Stimulated activated CD4-positive, alpha-beta T cell treated with anti-CD3 and anti-CD28 coated beads, Interleukin-1b, Interleukin-23, amount 100 ng/mL, for 4 hours (primary cell): Measurements from ENCODE around the gene MMP15.
A peak's percentile ranks its signal among the peaks of the same experiment; 100 is the strongest.
"Not testable (repeated sequence)": the region's sequence is repeated elsewhere in the genome, so short reads cannot be mapped to it uniquely, and the experiment has no call there.

Source experiments
- DNase-seq, 2 donors: peaks; one replicate each; pipeline ENCODE4 v3.0.0-alpha.2; 2020; ENCODE audit warnings: low read depth in 2 of 2

Gene MMP15

DNA sequence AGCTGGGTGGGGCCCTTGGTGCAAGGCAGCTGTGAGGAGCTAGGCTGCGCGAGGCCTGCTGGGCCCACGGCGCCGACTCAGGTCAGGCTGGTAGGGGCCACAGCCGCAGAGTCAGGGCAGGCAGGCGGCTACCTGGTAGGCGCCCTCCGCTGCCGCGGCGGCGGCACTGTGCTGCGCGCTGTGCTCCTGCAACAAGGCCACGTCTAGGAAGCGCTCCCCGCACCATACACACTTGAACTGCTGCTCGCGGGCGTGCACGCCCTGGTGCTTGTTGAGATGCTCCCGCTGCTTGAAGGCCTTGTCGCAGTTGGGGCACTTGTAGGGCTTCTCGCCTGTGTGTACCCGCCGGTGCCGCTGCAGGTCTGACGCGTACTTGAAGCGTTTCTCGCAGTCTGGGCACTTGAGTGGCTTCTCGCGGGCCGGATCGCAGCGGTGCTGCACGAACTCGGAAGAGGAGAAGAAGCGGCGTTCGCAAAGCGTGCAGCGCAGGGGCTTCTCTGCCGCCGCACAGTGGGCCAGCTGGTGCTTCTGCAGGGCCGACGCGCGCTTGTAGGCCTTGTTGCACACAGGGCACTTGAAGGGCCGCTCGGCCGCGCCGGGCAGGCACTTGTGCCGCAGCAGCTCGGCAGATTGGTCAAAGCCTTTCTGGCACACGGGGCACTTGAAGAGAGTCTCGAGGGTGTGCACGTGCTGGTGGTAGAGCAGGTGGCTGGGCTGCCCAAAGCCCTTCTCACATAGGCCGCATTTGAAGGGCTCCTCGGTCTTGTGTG is 29.0 kb upstream of the MMP15 start:
- no peak for DNase-seq

DNA sequence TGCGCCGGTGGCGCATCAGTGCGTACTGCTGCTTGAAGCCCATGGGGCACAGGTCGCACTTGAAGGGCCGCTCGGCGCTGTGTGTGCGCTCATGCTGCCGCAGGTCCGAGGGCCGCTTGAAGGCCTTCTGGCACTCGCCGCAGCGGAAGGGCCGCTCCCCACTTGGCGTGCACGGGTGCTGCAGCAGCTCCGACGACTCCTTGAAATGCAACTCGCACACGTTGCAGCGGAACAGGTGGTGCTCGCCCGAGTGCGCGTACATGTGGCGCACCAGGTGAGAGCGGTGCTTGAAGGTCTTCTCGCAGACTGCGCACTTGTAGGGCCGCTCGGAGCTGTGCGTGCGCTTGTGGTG is 28.4 kb upstream of the MMP15 start:
- DNase-seq: no peak

DNA sequence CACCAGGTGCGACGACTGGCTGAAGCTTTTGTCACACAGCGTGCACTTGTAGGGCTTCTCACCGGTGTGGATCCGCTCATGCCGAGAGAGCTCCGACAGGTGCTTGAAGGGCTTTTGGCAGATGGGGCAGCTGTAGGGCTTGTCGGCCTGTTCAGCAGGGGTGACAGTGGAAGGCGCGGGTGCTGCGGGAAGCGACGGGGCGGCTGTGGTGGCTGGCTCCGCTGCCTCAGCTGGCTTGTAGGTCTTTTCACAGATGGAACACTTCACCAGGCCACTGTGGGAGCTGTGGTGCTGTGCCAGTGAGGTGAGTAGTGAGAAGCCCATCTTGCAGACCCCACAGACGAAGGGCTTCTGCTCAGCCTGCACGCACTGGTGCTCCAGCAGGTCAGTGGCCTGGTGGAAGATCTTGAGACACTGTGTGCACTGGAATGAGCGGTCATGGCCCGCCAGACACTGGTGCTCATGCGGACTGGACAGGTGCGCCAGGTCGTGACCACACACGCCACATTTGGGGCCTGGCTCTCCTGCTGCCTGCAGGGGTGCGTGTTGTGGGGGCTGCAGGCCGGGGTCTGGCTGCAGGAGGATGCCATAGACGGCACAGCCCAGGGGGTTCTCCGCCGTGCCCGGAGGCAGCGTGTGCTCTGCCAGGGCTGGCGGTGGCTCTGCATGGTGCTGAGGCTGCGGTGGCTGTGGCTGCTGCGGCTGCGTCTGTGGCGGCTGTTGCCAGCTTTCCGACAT is 27.9 kb upstream of the MMP15 start:
- DNase-seq: no peak

DNA sequence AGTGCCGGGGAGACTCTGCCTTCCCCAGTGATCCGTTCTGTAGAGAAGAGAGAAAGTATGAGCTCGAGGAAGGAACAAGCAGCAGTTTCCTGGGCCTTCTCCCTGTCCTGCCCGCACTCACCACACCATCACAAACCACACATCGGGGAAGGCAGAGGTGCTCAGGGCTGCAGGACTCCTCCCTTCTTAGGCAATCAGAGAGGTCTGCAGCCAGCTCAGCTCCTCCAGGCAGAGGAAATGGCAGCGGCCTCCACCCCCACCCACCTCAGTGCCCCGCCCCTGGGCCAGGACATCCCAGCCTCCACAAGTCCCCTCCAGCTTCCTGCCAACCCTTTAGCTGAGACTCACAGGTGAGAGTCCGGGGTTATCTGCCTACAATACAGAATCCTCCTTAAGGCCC is 27.1 kb upstream of the MMP15 start:
- DNase-seq: peak; percentile 24 to 34

DNA sequence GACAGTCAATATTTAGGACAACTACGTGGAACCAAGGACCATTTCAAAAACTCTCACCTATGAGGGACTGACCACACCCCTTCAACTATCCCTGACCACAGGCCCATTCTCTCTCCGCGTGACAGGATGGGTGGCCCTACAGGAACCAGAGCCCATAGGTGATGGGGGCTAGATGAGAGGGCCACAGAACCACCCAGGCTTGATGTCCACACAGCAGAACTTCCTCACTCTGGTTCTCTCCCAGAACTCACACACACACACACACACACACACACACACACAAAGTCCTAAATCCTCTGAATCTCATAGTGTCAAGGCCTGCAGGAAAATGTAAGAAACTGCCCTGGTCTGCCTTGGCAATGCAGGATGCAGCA is 26.6 kb upstream of the MMP15 start:
- DNase-seq: no peak

DNA sequence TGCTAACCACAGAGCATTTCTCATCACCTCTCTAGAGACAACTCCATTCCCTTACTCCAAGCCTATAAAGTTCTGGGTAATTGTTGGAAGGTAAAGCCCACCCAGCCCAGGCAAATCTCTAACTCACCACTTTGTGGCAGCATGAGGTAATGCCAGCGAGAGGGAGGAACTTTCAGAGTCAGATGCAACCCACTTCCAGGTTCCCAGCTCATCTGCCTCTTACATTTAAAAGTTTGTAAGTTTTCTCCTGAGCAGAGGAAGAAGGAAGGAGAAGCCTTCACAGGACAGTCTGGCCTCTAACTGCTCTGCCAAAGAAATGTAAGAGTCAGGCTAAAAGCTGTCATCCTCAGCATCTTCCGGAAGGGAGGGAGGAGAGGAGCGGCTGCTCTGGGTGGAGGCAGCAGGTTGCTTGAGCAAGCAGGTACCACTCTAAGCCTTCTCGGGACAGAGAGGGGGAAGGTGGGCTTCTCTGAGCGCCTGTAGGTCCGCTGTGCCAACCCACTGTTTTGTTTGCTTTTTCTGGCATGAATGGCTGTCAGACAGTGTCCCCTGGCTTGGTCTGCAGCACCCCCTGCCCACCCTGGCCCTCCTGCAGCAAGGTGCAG is 26.1 kb upstream of the MMP15 start:
- peak in 1 of 2 donors; percentile 20 for DNase-seq

DNA sequence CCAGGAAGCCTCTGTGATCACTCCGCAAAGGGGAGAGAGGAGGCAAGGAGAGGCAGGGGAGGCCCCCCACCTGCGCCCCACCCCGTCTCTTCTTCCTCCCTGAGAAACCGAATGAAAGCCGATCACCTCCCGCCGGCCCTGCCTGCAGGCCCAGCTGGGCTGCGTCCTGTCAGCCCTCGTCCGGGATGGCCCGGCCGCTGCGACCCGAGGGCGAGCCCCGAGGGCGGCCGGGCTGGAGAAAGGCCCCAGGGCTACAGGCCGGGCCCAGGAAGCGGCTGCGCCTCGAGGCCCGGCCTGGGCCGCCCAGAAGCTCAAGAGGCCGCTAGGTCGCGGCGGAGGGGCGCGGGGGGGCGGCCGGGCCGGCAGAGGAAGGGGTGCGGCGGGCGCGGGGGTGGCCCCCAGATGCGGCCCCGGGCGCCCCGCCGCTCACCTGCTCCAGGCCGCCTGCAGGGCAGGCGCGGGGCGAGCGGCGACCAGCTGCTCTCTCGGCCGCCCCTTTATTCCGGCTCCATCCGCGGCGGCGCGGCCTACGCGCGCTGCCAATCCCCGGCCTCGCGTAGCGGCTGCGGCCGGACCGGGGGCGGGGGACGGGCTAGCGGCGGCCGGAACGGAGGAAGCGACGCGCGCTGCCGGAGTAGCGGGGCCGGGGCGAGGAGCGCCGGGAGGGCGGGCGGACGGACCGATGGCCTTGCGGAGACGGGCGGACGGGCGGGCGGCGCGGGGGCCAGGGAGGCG is 25.4 kb upstream of the MMP15 start, which contains the start of gene ZNF319:
ZNF319 (minus strand) TSS at position 702 of the 735 bp plus-strand sequence. CDS start 2,407 bp downstream, outside the sequence.
- peak in 1 of 2 donors; percentile 12 for DNase-seq

DNA sequence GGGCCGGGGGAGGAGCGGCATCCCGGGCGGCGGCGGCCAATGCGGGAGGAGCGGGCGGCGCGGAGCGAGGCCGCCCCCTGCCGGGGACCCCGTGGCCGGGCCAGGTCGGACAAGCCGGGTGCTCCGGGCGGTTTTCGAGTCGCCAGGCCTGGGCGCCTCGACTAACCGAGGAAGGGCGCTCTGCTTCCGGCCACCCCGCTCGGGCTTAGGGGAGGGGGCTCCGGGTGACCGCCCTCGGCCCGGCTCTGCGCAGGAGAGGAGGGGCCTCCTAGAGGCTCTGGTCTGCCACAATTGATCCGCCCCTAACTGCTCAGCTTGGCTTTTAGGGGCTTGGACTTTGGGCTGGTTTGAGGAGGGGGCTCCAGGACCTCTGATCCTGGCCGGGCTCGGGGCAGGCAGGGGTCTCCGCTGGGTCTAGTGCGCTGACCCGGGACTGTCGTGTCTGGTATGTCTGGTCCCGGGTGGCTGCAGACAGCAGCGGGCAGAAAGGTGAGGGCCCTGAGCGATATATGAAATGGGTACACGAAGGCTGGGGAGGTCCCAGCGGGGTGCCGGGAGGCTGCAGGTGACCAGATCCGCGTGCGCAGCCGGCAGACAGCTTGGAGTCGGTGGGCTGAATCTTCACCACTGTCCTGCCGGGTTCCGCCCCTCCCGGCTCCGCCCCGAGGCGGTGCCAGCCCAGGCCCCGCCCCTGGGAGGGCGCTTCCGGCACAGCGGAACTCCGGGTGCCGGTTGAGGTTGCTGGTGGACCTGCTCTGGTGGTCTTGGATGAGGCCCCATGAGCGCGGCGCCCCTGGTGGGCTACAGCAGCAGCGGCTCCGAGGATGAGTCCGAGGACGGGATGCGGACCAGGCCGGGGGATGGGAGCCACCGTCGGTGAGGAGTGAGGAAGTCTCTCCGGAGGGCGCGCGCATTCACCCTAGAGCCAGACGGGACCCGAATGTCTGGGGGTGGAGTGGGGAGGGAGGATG is 24.6 kb upstream of the MMP15 start, which contains the start of gene USB1:
USB1 (plus strand) TSS at position 702 of the 971 bp plus-strand sequence; CDS start at position 779, 77 bp downstream.
- DNase-seq: peak; percentile 75 to 80

DNA sequence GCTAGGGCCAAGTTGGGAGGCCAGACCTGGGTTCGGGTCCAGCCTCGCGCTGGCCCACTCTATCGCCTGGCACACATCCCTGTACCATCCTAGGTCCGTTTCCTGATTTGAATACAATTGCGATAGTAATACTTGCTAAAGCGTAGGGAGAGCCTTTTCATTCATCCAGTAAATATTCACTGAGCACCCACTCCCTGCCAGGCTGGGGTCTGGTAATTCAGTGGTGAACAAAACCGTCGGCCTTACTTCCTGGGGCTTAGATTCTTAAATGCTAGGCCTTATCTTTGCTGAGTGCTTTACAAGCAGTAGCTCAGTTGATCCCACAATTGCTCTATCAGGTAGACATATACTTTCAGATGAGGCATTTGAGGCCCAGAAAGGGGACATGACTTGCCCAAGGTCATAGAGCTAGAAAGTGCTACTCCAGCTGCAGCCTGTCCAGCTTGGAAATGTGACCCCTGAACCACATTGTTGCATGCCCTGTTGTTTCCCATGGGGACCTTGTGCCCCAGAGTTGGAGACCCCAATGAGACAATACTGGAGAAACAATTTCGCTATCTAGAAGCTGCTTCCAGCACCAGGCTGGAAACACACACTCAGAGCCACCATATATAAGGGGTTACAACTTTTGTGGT is 23.7 kb upstream of the MMP15 start:
- no peak for DNase-seq

DNA sequence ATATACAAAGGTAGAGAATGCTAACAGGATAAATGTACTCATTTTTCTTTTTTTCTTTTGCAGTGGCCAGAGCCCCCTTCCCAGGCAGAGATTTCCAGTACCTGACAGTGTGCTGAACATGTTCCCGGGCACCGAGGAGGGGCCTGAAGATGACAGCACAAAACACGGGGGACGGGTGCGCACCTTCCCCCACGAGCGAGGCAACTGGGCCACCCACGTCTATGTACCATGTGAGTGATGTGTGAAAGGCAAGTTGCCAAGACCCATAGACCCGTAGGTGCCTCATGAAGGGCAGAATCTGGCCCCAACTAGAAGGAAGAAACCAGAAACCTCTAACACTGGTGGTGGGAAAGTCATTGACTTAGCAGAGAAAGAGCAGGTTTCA is 23.1 kb upstream of the MMP15 start:
- DNase-seq: no peak

DNA sequence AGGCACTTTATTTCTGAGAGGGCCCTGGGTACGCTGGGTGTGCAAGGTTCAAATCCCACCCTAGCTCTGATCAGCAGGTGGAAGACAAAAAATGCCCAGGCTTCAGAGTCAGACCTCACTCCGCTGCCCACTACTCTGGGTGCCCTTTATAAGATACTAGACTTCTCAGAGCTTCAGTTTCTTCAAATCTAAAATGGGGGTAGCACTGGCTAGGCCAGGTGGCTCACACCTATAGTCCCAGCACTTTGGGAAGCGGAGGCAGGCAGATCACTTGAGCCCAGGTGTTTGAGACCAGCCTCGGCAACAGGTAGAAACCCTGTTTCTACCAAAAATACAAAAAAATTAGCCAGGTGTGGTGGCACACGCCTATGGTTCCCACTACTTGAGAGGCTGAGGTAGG is 22.6 kb upstream of the MMP15 start:
- DNase-seq: no peak

DNA sequence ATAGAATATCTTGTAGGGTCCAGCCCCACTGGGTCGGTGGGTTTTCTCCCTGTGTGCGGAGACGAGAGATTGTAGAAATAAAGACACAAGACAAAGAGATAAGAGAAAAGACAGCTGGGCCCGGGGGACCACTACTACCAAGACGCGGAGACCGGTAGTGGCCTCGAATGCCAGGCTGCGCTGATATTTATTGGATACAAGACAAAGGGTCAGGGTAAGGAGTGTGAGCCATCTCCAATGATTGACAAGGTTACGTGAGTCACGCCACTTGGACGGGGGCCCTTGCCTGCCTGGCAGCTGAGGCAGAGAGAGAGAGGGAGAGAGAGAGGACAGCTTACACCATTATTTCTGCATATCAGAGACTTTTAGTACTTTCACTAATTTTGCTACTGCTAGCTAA is 20.8 kb upstream of the MMP15 start:
- DNase-seq: not testable (repeated sequence)

DNA sequence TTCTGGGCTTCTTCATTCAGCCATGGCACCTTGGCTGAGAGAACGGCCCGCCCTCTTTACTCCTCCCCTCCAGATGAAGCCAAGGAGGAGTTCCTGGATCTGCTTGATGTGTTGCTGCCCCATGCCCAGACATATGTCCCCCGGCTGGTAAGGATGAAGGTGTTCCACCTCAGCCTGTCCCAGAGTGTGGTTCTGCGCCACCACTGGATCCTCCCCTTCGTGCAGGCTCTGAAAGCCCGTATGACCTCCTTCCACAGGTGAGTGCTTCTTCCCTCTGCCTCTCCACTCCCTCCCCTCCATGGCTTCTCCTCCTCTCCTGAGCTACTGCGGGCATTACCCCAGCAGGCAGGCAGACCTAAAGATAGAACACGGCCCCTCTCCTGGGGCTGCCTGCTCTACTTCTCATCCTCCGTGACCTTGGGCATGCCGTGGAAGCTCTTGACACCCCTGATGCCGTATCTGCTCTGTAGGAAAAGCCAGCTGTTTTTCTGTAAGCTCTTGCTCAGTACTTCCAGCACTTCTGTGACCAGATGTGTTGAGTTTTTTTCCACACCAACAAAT is 15.6 kb upstream of the MMP15 start:
- DNase-seq: no peak

DNA sequence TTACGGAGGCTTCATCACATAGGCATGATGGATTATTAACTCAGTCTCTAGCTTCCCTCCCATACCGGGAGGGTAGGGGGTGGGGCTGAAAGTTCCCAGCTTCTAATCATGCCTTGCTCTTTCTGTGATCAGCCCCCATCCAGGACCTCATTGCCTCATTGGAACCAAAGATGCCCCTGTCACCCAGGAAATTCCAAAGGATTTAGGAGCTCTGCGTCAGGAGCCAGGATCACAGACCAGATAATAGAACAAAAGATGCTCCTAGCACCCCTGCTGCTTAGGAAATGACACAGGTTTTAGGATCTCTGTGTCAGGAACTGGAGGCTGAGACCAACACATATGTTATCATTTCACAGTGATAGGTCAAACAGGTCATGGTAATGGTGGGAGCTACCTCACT is 14.7 kb upstream of the MMP15 start:
- DNase-seq: no peak

DNA sequence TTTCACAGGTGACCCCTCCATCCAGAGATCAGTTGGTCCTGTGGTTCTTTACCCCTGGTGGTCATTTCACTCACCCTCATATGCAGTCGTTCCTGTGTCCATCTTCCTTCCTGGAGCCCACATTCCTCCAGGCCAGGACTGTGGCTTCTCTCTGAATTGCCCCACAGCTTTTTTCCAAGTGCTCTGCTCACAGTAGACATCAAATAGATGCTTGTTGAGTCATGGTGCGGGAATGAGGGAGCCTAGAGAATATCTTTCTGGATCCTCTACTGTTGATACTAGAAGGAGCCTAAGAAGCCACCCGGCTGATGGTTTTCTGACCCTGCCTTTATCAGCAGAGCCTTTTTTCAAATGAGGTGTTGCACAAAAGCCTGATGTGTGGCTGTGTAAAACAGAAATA is 13.9 kb upstream of the MMP15 start:
- no peak for DNase-seq

DNA sequence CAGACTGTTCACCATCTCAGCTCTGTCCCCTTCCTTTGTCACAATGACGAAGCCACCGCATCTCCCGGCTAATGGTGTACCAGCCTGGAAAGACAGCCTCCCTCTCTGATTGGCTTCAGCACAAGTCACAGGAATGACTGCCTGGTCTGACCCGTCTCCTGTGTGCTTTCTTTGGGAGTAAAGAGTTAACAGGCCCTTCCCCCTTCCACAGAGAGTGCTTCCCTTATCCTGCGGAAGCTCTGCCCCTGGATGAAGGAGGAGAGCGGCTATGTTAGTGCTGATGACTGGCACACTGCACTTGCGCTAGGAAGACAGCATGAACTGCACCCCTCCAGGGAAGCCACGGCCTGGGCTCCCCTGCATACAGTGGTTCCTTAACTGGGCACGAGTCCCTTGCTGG is 13.1 kb upstream of the MMP15 start:
- no peak for DNase-seq

DNA sequence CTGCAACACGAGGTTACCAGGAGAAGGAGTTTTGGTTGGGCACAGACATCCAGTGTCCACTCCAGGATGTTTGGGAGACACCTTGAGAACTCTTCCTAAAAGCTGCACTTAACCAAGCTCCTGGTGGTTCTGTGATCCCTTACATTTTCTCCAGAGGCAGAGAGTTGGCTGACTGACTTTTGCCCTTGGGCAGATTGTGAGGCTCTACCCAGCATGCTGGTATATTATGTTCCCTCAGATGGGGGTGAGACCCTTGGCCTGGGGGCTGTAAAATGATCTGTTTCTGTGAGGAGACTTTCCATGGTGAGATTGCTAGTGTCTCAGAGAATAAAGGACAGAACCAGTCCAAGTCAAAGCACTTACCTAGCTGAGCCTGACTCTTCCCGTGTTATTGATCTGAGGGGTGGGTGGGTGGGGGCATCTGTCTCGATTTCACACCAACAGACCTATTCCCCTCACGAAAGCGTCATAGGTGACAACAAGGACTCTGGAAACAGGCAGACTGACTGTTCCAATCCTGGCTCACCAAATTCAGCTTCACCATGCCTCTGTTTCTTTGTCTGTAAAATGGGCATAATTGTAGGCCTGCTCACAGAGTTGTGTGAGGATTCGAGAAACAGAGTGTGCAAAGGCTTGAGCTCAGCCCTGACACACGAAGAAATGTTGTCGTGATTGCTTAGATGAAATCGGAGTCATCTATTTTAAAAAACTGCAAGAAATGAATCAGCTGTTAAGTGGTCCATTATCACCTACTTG is 12.2 kb upstream of the MMP15 start:
- no peak for DNase-seq

DNA sequence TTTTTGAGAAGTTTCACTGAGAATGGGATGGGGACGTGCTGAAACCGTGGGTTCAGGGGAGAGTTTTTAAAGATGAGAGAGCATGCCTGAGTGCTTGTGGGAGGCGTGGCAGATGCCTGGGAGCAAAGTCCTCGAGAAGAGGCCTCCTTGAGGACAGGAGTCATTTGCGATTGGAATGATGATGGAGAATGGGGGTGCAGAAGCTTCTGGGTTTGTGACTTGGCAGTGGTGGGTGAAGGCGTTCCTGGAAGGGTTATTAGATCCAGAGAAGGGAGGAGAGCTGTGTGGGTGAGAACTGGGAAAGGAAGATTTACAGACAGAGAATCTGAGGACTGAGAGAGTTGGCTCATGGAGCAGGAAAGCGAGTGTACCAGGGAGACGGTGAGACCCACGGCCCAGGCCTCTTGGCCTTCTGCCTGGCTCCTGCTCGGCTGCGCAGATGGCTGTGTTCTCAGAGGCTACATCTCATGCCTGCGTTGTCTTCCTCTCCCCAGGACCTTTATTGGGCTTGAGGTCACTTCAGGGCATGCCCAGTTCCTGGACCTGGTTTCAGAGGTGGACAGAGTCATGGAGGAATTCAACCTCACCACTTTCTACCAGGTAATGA is 8.6 kb upstream of the MMP15 start:
- no peak for DNase-seq

DNA sequence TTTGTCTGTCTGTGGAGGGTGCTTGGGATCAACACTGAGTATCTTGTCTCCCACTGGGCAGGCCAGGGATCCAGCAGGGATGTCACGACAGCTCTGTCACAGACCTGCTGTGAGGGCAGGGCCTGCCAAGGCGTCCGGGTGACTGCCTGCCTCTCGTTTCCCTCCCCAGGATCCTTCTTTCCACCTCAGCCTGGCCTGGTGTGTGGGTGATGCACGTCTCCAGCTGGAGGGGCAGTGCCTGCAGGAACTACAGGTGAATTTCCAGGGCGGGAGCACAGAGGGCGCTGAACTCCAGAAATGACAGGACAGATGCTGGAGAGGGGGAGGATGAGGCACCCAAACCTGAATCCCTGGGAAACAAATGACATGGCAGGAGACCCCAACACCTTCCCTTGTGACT is 6.8 kb upstream of the MMP15 start:
- DNase-seq: no peak
